NCI-H82 (cell line): ENCODE results near the gene CLDND2.
A peak's percentile ranks its signal among the peaks of the same experiment; 100 is the strongest.

Source experiments
- DNase-seq: peaks from one replicate; lab custom pipeline; 2025; lab: John Stamatoyannopoulos, UW

Gene CLDND2

DNA sequence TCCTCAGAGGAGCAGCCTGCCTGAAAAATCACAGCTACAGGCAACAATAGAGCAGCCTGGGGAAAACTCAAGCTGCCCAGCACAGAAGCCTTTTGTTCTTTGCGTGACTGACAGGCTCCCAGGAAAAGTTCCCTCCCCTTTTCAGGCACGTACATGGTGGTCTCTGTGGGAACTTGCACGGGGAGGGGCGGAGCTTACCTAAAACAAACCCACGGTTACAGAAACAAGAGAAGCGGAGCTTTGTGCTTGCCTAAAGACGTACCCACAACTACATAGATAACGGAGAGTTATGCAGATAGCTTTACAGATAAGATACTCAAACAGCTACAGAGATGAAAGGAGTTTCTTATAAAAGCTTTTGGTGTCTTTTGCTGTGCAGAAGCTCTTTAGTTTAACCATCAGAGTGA is 14.1 kb downstream of the CLDND2 start:
- DNase-seq: peak; percentile 17

DNA sequence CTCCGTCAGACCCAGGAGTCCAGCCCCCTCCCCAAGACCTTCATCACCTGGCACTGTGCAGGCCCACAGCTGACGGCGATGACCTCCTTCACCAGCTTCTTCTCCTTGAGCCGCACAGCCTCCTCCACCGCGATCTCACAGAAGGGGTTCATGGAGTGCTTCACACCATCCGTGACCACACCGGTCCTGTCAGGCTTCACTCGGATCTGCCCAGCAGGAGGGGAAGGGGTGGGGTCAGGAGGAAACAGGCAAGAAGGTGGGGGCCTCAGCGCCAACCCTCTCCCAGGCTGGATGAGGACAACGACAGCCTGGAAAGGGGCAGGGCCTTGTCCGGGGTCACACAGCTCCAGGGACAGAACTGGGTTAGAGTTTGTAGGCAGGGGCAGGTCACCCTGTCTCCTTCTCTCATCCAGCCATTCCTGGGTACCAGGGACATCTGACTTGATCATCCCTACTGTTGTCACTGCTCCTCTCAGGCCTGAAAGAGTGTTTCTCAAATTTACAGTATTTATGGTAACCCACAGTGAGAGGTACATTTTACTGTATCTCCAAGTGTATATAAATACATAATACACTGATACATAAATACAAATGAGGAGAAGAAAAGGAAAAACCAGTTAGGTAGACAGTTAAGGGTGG is 14.6 kb downstream of the CLDND2 start:
- no peak for DNase-seq

DNA sequence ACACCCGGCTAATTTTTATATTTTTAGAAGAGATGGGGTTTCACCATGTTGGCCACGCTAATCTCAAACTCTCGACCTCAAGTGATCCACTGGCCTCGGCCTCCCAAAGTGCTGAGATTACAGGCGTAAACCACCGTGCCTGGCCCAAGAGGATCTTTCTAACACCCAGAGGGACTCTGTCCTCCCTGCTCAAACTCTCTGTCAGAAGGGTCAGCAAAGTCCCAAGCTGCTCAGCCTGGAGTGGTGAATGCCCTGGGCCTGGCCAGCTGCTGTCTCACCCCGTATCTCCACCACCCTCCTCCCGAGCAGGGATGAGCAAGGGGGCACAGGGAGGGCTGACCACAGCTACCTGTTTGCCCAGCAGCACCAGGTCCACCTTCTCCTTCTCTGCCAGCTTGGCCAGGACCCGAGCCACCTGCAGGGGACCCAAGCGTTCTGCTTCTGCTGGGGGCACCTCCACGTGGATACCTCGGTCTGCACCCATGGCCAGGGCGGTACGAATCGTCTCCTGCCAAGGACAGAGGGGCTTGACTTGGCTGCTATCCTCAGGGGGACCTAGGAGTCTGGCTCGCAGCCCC is 15.9 kb downstream of the CLDND2 start:
- DNase-seq: no peak

GRCh38 chr19:51351266-51351990 is 17.4 kb downstream of the CLDND2 start:
- no peak for DNase-seq

GRCh38 chr19:51347209-51347928 is 21.4 kb downstream of the CLDND2 start:
- no peak for DNase-seq

GRCh38 chr19:51346742-51347141 is 22.1 kb downstream of the CLDND2 start:
- DNase-seq: no peak

DNA sequence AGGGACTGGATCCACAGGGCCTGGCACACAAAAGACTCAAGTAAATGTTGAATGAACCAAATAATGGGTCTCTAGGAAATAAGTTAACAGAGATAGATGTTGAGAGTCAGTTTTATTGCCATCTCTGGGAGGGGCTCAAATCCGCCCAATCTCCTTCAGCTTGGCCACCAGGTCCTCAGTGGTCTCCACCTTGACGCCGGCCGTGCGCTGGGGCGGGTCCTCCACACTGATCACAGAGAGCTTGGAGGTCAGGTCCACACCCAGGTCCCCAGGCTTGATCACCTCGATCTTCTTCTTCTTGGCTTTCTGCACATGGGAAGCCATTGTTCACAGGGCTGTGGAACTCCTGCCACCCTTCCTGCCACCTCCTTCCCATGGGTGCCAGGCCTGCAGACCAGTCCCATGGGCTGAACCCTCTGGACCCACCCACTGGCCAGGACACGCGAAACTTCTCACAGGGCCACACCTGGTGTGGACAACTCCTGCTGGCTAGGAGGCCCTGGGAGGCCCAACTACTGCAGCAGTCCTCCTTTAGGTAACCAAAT is 23.7 kb downstream of the CLDND2 start:
- DNase-seq: no peak

DNA sequence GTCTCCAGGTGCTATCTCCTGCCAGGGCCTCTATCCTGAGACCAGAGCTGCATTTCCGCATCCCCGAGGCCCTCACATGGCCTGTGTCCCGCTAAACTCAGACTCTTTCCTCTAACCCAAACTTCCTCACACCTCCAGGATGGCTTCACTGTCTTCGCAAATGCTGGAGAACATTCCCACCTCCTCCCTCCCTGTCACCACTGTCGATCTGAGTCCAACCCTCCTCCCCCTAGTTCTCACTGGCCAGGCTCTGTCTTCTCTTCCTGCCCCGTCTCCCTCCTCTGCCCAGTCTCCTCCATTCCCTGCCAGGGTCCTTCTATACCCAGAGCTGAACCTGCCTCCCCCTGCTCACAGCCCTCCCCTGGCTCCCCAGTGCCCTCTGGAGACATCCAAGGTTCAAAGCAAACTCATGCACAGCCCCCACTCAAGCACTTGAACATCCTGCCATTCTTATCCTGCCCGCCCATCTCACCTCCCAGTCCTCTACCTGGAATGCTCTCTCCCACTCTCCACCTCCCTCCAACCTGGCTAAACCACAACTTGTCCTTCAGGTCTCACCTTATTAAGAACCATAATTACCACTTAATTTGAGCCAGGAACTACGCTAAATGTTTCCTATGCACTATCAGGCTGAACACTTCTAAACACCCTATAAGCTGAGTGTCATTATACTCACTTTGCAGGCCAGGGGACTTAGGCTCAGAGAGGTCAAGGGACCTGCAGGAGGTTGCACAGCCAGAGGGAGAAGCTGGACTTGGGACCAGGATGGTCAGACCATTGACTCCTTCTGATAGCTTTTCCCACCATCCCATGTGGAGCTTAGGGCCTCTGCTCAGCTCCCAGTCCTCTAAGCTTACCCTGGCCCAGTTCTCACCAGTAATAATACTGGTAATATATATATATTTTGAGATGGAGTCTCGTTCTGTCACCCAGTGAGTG is 25.9 kb downstream of the CLDND2 start:
- DNase-seq: no peak

DNA sequence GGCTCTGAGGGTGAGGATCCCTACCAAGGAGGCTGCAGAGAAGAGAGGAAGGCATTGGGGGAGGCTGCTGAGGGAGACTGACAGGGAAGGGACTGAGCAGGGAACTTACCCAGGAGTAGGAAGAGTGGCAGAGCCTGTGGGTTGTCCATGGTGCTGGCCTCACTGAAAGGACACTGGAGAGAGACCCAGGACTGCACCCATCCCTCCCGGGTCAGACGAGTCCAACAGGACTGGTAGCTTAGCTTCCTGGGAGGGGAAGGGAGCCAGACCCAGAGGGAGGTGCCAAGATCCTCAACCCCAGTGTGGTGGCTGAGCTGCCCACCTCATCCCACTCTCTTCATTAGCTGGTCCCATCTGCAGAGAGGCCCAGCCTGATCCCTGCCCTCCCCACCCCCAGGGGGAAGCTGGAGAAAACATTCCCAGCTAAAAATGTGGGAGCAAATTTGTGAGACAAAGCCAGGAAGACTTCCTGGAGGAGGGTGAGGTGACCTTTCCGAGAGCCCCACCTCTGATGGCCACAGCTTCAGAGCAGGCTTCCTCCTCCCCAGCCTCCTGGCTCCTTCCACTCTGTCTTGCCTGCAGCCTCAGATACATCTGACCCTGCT is 26.7 kb downstream of the CLDND2 start, which contains the start of gene VSIG10L:
Gene VSIG10L, minus strand, starts transcription at position 164 of the 605 bp plus-strand sequence. Its CDS starts 15 bp downstream, at position 149.
- no peak for DNase-seq

- DNase-seq: no peak
These were observed 27.7 kb downstream of the CLDND2 start for GRCh38 chr19:51341066-51341465.

DNA sequence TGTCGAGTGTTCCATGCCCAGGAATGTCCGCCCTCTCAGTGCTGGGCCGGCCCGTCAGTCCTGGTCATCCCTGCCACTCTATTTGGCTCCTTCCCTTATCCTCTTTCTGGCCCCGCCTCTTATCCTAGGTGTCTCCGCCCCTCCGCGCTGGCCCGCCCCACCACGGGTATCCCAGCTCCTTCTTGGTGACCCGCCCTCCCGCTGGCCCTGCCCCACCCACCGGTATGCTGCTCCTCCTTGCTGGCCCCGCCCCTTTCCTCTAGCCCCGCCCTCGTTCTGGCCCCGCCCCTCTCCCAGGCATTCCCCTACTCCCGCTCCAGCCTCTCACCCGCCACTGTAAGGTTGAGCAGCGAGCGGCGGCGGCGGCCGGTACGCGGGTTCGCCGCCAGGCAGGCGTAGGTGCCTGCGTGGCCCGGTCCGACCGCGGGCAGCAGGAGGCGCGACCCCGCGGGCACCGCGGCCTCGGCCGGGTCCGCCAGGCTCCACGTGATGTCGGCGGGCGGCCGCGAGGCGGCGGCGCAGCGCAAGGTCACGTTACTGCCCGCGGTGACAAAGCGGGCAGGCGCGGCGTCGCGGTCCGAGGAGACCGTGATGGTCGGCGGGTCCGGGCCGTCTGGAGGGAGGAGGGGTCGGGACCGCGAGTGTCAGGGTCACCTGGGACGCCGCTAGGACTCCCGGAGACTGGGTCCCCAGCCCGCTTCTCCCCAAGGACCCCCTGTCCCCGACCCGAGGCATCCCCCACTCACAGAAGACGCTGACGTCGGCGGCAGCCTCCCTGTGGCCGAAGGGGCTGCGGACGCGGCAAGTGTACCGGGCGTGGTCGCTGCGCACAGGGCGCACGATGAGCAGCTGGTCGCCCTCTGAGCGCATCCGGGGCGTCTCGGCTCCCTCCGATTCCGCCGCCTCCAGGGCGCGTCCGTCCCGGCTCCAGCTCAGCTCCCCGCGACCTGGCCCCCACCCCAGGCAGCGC is 28.8 kb downstream of the CLDND2 start:
- peak; percentile 95 for DNase-seq

DNA sequence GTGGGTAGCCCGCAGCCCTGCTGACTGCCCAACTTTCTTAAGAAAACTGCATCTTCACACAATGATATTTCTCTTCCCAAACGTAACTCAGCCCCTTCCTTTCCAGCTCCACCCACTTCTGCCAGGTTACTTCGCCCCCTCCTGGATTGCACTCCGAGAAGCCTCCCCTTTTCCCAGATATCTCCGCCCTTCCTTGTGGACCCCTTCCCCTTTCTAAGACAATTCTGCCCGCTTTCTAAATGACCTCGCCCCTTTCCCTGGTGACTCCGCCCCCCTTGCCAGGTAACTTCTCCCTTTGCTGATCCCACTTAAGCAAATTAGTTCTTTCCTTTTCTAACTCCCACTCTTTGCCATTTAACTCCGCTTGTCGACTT is 29.5 kb downstream of the CLDND2 start:
- DNase-seq: no peak

DNA sequence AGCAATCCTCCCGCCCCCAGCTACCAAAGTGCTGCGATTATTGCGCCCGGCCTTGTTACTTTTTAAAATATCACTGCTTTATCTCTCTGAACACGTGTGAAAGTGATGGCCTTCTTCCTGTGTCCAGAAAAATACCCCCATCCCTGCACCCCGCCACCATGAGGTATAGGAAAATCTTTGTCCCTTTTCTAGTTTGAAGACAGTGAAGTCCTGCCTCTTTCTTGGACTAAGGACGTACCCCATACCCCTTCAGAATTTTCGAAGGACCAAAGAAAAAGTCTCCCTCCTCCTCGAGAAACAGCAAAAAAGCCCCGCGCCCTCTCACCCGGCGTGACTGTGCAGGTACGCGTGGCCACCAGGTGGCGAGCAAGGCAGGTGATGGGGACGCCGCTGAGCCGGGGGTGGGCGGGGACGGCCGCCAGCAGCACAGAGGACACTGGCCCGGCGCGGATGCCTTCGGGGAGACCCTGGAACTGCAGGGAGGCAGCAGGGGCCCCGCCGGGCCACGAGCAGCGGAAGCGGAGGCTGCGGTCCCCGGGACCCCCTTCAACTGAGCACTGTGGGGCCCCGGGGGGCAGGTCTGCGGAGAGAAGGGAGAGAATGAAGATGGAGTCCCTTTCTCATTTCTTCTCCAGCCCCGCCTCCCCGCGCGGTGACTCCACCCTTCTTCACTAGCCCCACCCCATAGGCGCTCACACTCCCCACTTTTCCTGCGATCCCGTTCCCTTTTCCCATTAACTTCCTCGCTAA is 30.1 kb downstream of the CLDND2 start:
- peak; percentile 85 for DNase-seq

GRCh38 chr19:51337861-51338562 is 30.8 kb downstream of the CLDND2 start:
- no peak for DNase-seq

DNA sequence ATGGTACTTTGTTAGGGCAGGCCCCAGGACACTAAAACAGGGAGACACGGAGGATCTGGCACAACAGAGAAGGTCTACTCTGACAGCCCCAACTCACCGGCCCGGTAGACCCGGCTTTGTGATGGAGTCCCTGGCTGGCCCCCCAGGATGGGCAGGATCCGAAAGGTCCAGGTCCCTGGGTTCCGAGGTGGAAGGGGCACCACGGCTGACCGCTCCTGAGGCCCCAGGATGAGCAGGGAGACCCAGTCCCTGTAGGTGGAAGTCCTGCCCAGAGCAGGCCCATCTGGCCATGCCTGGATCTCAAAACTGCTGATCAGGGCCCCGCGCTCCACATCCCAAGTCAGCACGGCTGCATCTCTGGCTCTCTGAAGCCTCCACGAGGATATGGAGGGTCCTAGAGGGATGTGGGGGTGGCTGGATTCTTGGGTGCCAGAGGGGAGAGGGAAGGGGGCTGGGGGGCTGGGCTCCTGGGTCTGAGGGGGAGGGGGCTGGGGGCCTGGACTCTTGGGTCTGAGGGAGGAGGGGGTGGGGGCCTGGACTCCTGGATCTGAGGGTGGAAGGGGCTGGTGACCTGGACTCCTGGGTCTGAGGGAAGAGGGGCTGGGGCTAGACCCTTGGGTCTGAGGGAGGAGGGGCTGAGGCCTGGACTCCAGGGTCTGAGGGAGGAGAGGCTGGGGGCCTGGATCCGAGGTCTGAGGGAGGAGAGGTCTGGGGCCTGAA is 31.5 kb downstream of the CLDND2 start:
- no peak for DNase-seq

DNA sequence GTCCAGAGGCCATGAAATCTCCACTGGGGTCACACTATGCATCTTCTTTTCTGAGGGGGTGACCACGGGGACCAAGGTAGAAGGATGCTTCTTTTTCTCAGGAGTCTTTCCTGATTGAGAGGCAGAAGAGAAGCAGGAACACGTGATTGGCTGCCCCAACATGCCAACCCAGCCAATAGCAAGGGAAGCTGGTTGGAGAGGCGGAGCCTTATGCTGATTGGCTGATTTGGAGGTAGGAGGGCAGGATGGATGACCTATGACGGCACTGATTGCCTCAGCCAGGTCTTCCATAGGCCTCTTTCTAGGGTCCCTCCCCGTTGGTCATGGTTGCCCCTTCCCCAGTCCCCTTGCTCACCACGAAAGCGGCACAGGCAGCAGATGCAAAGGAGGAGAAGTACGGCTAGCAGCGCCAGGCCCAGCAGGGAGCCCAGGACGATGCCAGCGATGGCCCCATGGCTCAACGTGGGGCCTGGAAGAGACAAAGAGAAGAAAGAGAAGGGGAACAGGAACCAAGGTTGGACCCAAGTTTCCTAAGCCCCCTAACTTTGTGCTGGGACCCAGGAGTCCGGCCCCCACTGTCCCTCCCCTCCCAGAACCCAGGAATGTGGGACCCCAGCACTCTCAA is 34.9 kb downstream of the CLDND2 start:
- peak; percentile 65 for DNase-seq

DNA sequence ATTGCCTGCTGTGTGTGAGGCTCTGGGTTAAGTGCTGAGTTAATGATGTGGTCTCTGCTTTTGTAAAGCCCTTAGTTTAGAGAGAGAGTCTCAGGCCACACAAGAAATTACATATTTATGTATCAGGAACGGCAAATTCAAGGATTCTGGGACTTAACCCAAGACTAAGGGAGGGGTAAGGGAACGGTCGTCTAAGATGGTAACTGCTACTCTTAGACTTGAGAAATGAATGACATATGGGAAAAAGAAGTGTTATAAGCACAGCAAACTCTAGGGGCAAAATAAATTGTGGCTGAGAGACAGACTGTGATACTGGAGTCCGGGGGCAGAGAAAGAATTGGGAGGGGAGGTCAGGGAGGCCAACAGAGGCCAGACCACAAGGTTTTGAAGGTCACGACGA is 37.1 kb downstream of the CLDND2 start:
- no peak for DNase-seq
